DOHH2 (cell line): Measurements from ENCODE around the gene IL23R.

Experiments used
- CTCF ChIP-seq: fragments of 200-600 bp; sonication (generic); IDR thresholded peaks from one replicate; pipeline ENCODE4 v1.5.1; 2014; ENCODE audit warnings: antibody characterized with exemption, mild to moderate bottlenecking, low read depth, low read length; ENCODE audit not compliant: poor library complexity, severe bottlenecking
- EZH2phosphoT487 ChIP-seq: fragments of 200-600 bp; sonication (generic); IDR thresholded peaks from 2 replicates; pipeline ENCODE4 v1.6.1; 2017; ENCODE audit warnings: borderline replicate concordance, mild to moderate bottlenecking, antibody characterized with exemption, low read length, moderate library complexity, mixed read lengths

GRCh38 chr1:67165468-67166041, 699 bp upstream of the IL23R start:
- TF ChIP-seq CTCF: no peak
- no peak for TF ChIP-seq EZH2phosphoT487
